HG03342 (cell line): ENCODE data around the gene RAP1GAP.
"Not testable (repeated sequence)": the region's sequence is repeated elsewhere in the genome, so short reads cannot be mapped to it uniquely, and the experiment has no call there.

Source experiments
- ATAC-seq: cut with Tn5 transposase; IDR thresholded peaks from one replicate; pipeline ENCODE4 v1.9.1; 2021; ENCODE audit warnings: mild to moderate bottlenecking, moderate library complexity; ENCODE audit not compliant: unreplicated experiment

The RAP1GAP gene

GRCh38 chr1:21574466-21575151 lies 94.5 kb downstream of the RAP1GAP start:
- no peak for ATAC-seq

GRCh38 chr1:21573971-21574465 lies 95.1 kb downstream of the RAP1GAP start:
- no peak for ATAC-seq

- ATAC-seq, result no peak
Measured at GRCh38 chr1:21573475-21573874, 95.7 kb downstream of the RAP1GAP start.

- no peak for ATAC-seq
Measured at GRCh38 chr1:21572735-21573277, 96.4 kb downstream of the RAP1GAP start.

GRCh38 chr1:21572221-21572620 lies 96.9 kb downstream of the RAP1GAP start:
- ATAC-seq, result no peak

- ATAC-seq, result no peak
Measured at GRCh38 chr1:21570885-21571284, 98.3 kb downstream of the RAP1GAP start.

- ATAC-seq, result no peak
Measured at GRCh38 chr1:21570528-21570875, 98.7 kb downstream of the RAP1GAP start.

- ATAC-seq, result no peak
Measured at GRCh38 chr1:21569820-21570527, 99.2 kb downstream of the RAP1GAP start.

- ATAC-seq, result no peak
Measured at GRCh38 chr1:21568809-21569385, 100.3 kb downstream of the RAP1GAP start.

- no peak for ATAC-seq
Measured at GRCh38 chr1:21568006-21568746, 101.0 kb downstream of the RAP1GAP start.

GRCh38 chr1:21567241-21568005 lies 101.7 kb downstream of the RAP1GAP start:
- no peak for ATAC-seq

GRCh38 chr1:21566361-21566760 lies 102.8 kb downstream of the RAP1GAP start:
- ATAC-seq, result not testable (repeated sequence)

- ATAC-seq, result no peak
Measured at GRCh38 chr1:21565285-21565684, 103.9 kb downstream of the RAP1GAP start.

- ATAC-seq, result no peak
Measured at GRCh38 chr1:21564521-21565095, 104.5 kb downstream of the RAP1GAP start.

- ATAC-seq, result no peak
Measured at GRCh38 chr1:21563971-21564370, 105.2 kb downstream of the RAP1GAP start.

GRCh38 chr1:21562896-21563295 lies 106.3 kb downstream of the RAP1GAP start:
- no peak for ATAC-seq

- ATAC-seq, result no peak
Measured at GRCh38 chr1:21560916-21561638, 108.1 kb downstream of the RAP1GAP start.

GRCh38 chr1:21559788-21560567 lies 109.2 kb downstream of the RAP1GAP start:
- ATAC-seq, result no peak
